H9 (cell line): ENCODE measurements around the gene APOL5. TPM values are rescaled to one million over a fixed set of nuclear protein-coding genes. Genes with fewer than 3 reads are reported as not detected.

Experiments
- DNase-seq: peaks from one replicate; pipeline ENCODE4 v3.0.0-alpha.2; 2017
- H2AFZ ChIP-seq: one replicate; pipeline ENCODE4 v1.6.1; 2013; ENCODE audit warnings: mild to moderate bottlenecking, low read length, control low read depth, moderate library complexity
- H2AK5ac ChIP-seq: 2 replicates; pipeline ENCODE4 v1.6.1; 2013; ENCODE audit warnings: low read length, control low read depth, mixed read lengths; ENCODE audit not compliant: insufficient read length
- H2BK120ac ChIP-seq: one replicate; pipeline ENCODE4 v1.6.1; 2013; ENCODE audit warnings: low read depth, mild to moderate bottlenecking, low read length, control low read depth, inconsistent platforms; ENCODE audit not compliant: poor library complexity, severe bottlenecking
- H2BK12ac ChIP-seq: 2 replicates; pipeline ENCODE4 v1.6.1; 2013; ENCODE audit warnings: low read length, control low read depth, mixed read lengths, low read depth; ENCODE audit not compliant: insufficient read length
- H2BK15ac ChIP-seq: 2 replicates; pipeline ENCODE4 v1.6.1; 2013; ENCODE audit warnings: low read depth, low read length, control low read depth
- H2BK20ac ChIP-seq: one replicate; pipeline ENCODE4 v1.6.1; 2013; ENCODE audit warnings: low read depth, mild to moderate bottlenecking, low read length, control low read depth, inconsistent platforms; ENCODE audit not compliant: poor library complexity, severe bottlenecking
- H2BK5ac ChIP-seq: 2 replicates; pipeline ENCODE4 v1.6.1; 2013; ENCODE audit warnings: low read length, control low read depth, mixed read lengths; ENCODE audit not compliant: insufficient read length
- H3K14ac ChIP-seq: 2 replicates; pipeline ENCODE4 v1.6.1; 2013; ENCODE audit warnings: low read length, control low read depth; ENCODE audit not compliant: insufficient read depth
- H3K18ac ChIP-seq: 2 replicates; pipeline ENCODE4 v1.6.1; 2013; ENCODE audit warnings: low read depth, mild to moderate bottlenecking, mixed read lengths, low read length, control low read depth; ENCODE audit not compliant: insufficient read length
- H3K23ac ChIP-seq: 2 replicates; pipeline ENCODE4 v1.6.1; 2013; ENCODE audit warnings: low read length, control low read depth, mixed read lengths, low read depth; ENCODE audit not compliant: insufficient read length
- H3K23me2 ChIP-seq: 2 replicates; pipeline ENCODE4 v1.6.1; 2013; ENCODE audit warnings: low read depth, mild to moderate bottlenecking, mixed read lengths, low read length, control low read depth; ENCODE audit not compliant: insufficient read length, poor library complexity, severe bottlenecking
- H3K27ac ChIP-seq: 2 replicates; pipeline ENCODE4 v1.5.1; 2013; ENCODE audit warnings: low read length, control low read depth, mixed read lengths, low read depth; ENCODE audit not compliant: insufficient read length
- H3K27me3 ChIP-seq: 2 replicates; pipeline ENCODE4 v1.6.1; 2013; ENCODE audit warnings: low read length, control low read depth, inconsistent platforms; ENCODE audit not compliant: insufficient read depth
- H3K4ac ChIP-seq: 2 replicates; pipeline ENCODE4 v1.6.1; 2013; ENCODE audit warnings: low read depth, mild to moderate bottlenecking, control low read depth, inconsistent platforms, low read length, moderate library complexity
- H3K4me1 ChIP-seq: 2 replicates; pipeline ENCODE4 v1.6.1; 2013; ENCODE audit warnings: low read length, control low read depth, inconsistent platforms; ENCODE audit not compliant: insufficient read depth
- H3K4me2 ChIP-seq: 2 replicates; pipeline ENCODE4 v1.6.1; 2013; ENCODE audit warnings: low read length, control low read depth, mixed read lengths; ENCODE audit not compliant: insufficient read length, insufficient read depth
- H3K56ac ChIP-seq: 2 replicates; pipeline ENCODE4 v1.6.1; 2013; ENCODE audit warnings: low read depth, mild to moderate bottlenecking, mixed read lengths, low read length, control low read depth; ENCODE audit not compliant: insufficient read length
- H3K79me1 ChIP-seq: 2 replicates; pipeline ENCODE4 v1.6.1; 2013; ENCODE audit warnings: low read depth, mild to moderate bottlenecking, moderate library complexity, low read length, control low read depth, inconsistent platforms; ENCODE audit not compliant: insufficient read depth, poor library complexity, severe bottlenecking
- H3K79me2 ChIP-seq: 2 replicates; pipeline ENCODE4 v1.6.1; 2013; ENCODE audit warnings: low read length, control low read depth, inconsistent platforms; ENCODE audit not compliant: insufficient read depth
- H3K9ac ChIP-seq: 2 replicates; pipeline ENCODE4 v1.6.1; 2013; ENCODE audit warnings: low read length, control low read depth, mixed read lengths; ENCODE audit not compliant: insufficient read length; ENCODE audit errors: extremely low read depth
- H3K9me3 ChIP-seq: one replicate; pipeline ENCODE4 v1.6.1; 2013; ENCODE audit warnings: low read depth, low read length, inconsistent platforms; ENCODE audit not compliant: control insufficient read depth
- H3T11ph ChIP-seq: one replicate; pipeline ENCODE4 v1.6.1; 2013; ENCODE audit warnings: mild to moderate bottlenecking, low read length, control low read depth, inconsistent platforms
- H4K20me1 ChIP-seq: one replicate; pipeline ENCODE4 v1.6.1; 2013; ENCODE audit not compliant: control insufficient read depth, insufficient read length, insufficient read depth
- H4K5ac ChIP-seq: 2 replicates; pipeline ENCODE4 v1.6.1; 2013; ENCODE audit warnings: low read depth, mild to moderate bottlenecking, mixed read lengths, low read length, control low read depth; ENCODE audit not compliant: insufficient read length
- H4K8ac ChIP-seq: replicated peaks from 2 replicates; pipeline ENCODE4 v1.6.1; 2013; ENCODE audit warnings: low read length, control low read depth, mixed read lengths, low read depth; ENCODE audit not compliant: insufficient read length
- H4K91ac ChIP-seq: 2 replicates; pipeline ENCODE4 v1.6.1; 2013; ENCODE audit warnings: low read depth, mild to moderate bottlenecking, moderate library complexity, mixed read lengths, low read length, control low read depth; ENCODE audit not compliant: insufficient read length
- H3K27ac Mint-ChIP-seq, 3 experiments: 2 replicates in 2 of 3; 3 replicates in 1 of 3; pipeline ENCODE4 v1.8.0; 2020 to 2021; ENCODE audit warnings: mixed read lengths in 3 of 3, mild to moderate bottlenecking in 1 of 3, moderate library complexity in 1 of 3
- H3K27me3 Mint-ChIP-seq: 2 replicates; pipeline ENCODE4 v1.8.0; 2021; ENCODE audit warnings: low read depth, mild to moderate bottlenecking, moderate library complexity, mixed read lengths
- H3K36me3 Mint-ChIP-seq, 3 experiments: 2 replicates in 2 of 3; 3 replicates in 1 of 3; pipeline ENCODE4 v1.8.0; 2020 to 2021; ENCODE audit warnings: low read depth in 3 of 3, mixed read lengths in 3 of 3; ENCODE audit not compliant: insufficient read depth in 1 of 3
- H3K4me1 Mint-ChIP-seq, 2 experiments: 2 replicates each; pipeline ENCODE4 v1.8.0; 2020; ENCODE audit warnings: mixed read lengths in 2 of 2
- H3K4me3 Mint-ChIP-seq, 2 experiments: 2 replicates in 1 of 2; 3 replicates in 1 of 2; pipeline ENCODE4 v1.8.0; 2020 to 2021; ENCODE audit warnings: mild to moderate bottlenecking in 2 of 2, mixed read lengths in 2 of 2, moderate library complexity in 1 of 2
- H3K9me3 Mint-ChIP-seq, 2 experiments: 2 replicates in 1 of 2; 3 replicates in 1 of 2; pipeline ENCODE4 v1.8.0; 2020; ENCODE audit warnings: mild to moderate bottlenecking in 2 of 2, mixed read lengths in 2 of 2, moderate library complexity in 1 of 2
- CTCF ChIP-seq: fragments of 200-600 bp; sonication (generic); conservative IDR thresholded peaks from 3 replicates; pipeline ENCODE4 v1.8.0; 2021; ENCODE audit warnings: antibody characterized with exemption, mild to moderate bottlenecking
- WGBS: extraction: QIAGEN DNeasy Blood & Tissue Kit; methylation state at CpG from one replicate; pipeline ENCODE4 v1.1.7; 2013; ENCODE audit warnings: missing lambda C conversion rate, low lambda C conversion rate, mixed read lengths; ENCODE audit not compliant: insufficient read length; ENCODE audit errors: extremely low coverage; 5-methylcytosine and 5-hydroxymethylcytosine counted together
- total RNA-seq: library from RNA; stranded (reverse); gene quantifications from 2 replicates; pipeline ENCODE4 v1.2.1, GENCODE V29; 2021

The APOL5 gene
- total RNA-seq, 1 experiment from 2014 or later: not detected

GRCh38 chr22:35727436-35727835 is 9.8 kb downstream of the APOL5 start:
- no peaks in the 10 kb centered on the region for H3K27me3 ChIP-seq
- Mint-ChIP-seq H3K27me3 (peaks cover 7% of the 10 kb centered on the region), H3K4me1 (peaks cover 0 to 10% of the 10 kb centered on the region in 2 experiments; a peak in 2 of 4 replicates), H3K4me3 (no peak overlapping the region), H3K27ac (no peak overlapping the region), H3K9me3 (no peaks in the 10 kb centered on the region), H3K36me3 (no peaks in the 10 kb centered on the region)
- no peak for DNase-seq
- H2BK120ac ChIP-seq: no peak overlapping the region
- H3K4me1 ChIP-seq: no peaks in the 10 kb centered on the region
- no peak overlapping the region for H3K56ac ChIP-seq
- no peak overlapping the region for H2BK12ac ChIP-seq
- no peak for TF ChIP-seq CTCF
- H3K23me2 ChIP-seq: no peaks in the 10 kb centered on the region
- WGBS: no CpG with 5 or more reads among the region's 11 CpGs
- no peak overlapping the region for H2BK5ac ChIP-seq
- H4K91ac ChIP-seq: no peak overlapping the region
- no peak overlapping the region for H3K27ac ChIP-seq
- no peak overlapping the region for H3T11ph ChIP-seq
- H3K9ac ChIP-seq: no peak overlapping the region
- no peaks in the 10 kb centered on the region for H3K79me2 ChIP-seq
- no peak overlapping the region for H3K23ac ChIP-seq
- no peak overlapping the region for H2AFZ ChIP-seq
- no peak overlapping the region for H3K14ac ChIP-seq
- H4K8ac ChIP-seq: no peak overlapping the region
- no peaks in the 10 kb centered on the region for H3K9me3 ChIP-seq
- H4K5ac ChIP-seq: no peak overlapping the region
- no peak overlapping the region for H3K4ac ChIP-seq
- H3K4me2 ChIP-seq: no peak overlapping the region
- H2AK5ac ChIP-seq: no peak overlapping the region
- no peak overlapping the region for H2BK15ac ChIP-seq
- H3K79me1 ChIP-seq: no peaks in the 10 kb centered on the region
- no peak overlapping the region for H3K18ac ChIP-seq
- no peaks in the 10 kb centered on the region for H4K20me1 ChIP-seq
- H2BK20ac ChIP-seq: no peak overlapping the region
